Activated T-cell treated with anti-CD3 and anti-CD28 coated beads, Interleukin-2, amount 50 U/mL, for 24 hours (primary cell): ENCODE results near the gene SPC24.
"Not testable (repeated sequence)": the region's sequence is repeated elsewhere in the genome, so short reads cannot be mapped to it uniquely, and the experiment has no call there.

Source experiments
- DNase-seq: peaks from one replicate; pipeline ENCODE4 v3.0.0-alpha.2; 2020
- H3K27ac Mint-ChIP-seq: 2 replicates; pipeline ENCODE4 v1.8.0; 2020; ENCODE audit warnings: mild to moderate bottlenecking, mixed read lengths
- H3K27me3 Mint-ChIP-seq: 2 replicates; pipeline ENCODE4 v1.8.0; 2020; ENCODE audit warnings: mixed read lengths
- H3K36me3 Mint-ChIP-seq: 2 replicates; pipeline ENCODE4 v1.8.0; 2020; ENCODE audit warnings: low read depth, mixed read lengths
- H3K4me1 Mint-ChIP-seq: 2 replicates; pipeline ENCODE4 v1.8.0; 2020; ENCODE audit warnings: low read depth, mixed read lengths
- H3K4me3 Mint-ChIP-seq: 2 replicates; pipeline ENCODE4 v1.8.0; 2020; ENCODE audit warnings: mild to moderate bottlenecking, moderate library complexity, mixed read lengths
- H3K9me3 Mint-ChIP-seq: 2 replicates; pipeline ENCODE4 v1.8.0; 2020; ENCODE audit warnings: mixed read lengths

The SPC24 gene

GRCh38 chr19:11136400-11137101 lies 19.0 kb downstream of the SPC24 start:
- H3K36me3 Mint-ChIP-seq, result peaks cover 24% of the 10 kb centered on the region
- no peaks in the 10 kb centered on the region for H3K27me3 Mint-ChIP-seq
- peak overlapping the region; percentile 22 for H3K27ac Mint-ChIP-seq
- H3K4me3 Mint-ChIP-seq, result peak overlapping the region; percentile 18
- peaks cover 11% of the 10 kb centered on the region for H3K4me1 Mint-ChIP-seq
- H3K9me3 Mint-ChIP-seq, result no peaks in the 10 kb centered on the region
- DNase-seq, result no peak

- H3K4me1 Mint-ChIP-seq, result no peaks in the 10 kb centered on the region
- H3K4me3 Mint-ChIP-seq, result no peak overlapping the region
- H3K27ac Mint-ChIP-seq, result peak overlapping the region; percentile 57
- no peaks in the 10 kb centered on the region for H3K27me3 Mint-ChIP-seq
- DNase-seq, result no peak
- H3K9me3 Mint-ChIP-seq, result no peaks in the 10 kb centered on the region
- H3K36me3 Mint-ChIP-seq, result peaks cover 70% of the 10 kb centered on the region
These were observed 24.1 kb downstream of the SPC24 start for GRCh38 chr19:11131471-11131870.

GRCh38 chr19:11130824-11131455 lies 24.6 kb downstream of the SPC24 start:
- Mint-ChIP-seq H3K9me3 (no peaks in the 10 kb centered on the region), H3K4me1 (peaks cover 2% of the 10 kb centered on the region), H3K4me3 (no peak overlapping the region), H3K36me3 (peaks cover 75% of the 10 kb centered on the region), H3K27me3 (no peaks in the 10 kb centered on the region), H3K27ac (peak overlapping the region; percentile 67)
- DNase-seq, result peak; percentile 82

DNA sequence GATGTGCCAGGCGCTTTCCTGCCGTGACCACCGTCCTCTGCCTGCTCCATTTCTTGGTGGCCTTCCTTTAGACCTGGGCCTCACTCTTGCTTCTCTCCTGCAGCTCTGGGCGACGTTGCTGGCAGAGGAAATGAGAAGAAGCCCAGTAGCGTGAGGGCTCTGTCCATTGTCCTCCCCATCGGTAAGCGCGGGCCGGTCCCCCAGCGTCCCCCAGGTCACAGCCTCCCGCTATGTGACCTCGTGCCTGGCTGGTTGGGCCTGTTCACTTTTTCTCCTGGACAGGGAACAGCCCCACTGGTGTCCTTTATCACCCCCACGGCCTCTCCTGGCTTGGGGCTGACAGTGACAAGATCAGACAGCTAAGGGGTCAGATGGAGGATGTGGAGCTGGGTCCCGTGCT lies 27.7 kb downstream of the SPC24 start:
- Mint-ChIP-seq H3K27ac (no peak overlapping the region), H3K4me1 (peaks cover 2% of the 10 kb centered on the region), H3K4me3 (no peak overlapping the region), H3K27me3 (no peaks in the 10 kb centered on the region), H3K9me3 (no peaks in the 10 kb centered on the region), H3K36me3 (peaks cover 92% of the 10 kb centered on the region)
- no peak for DNase-seq

DNA sequence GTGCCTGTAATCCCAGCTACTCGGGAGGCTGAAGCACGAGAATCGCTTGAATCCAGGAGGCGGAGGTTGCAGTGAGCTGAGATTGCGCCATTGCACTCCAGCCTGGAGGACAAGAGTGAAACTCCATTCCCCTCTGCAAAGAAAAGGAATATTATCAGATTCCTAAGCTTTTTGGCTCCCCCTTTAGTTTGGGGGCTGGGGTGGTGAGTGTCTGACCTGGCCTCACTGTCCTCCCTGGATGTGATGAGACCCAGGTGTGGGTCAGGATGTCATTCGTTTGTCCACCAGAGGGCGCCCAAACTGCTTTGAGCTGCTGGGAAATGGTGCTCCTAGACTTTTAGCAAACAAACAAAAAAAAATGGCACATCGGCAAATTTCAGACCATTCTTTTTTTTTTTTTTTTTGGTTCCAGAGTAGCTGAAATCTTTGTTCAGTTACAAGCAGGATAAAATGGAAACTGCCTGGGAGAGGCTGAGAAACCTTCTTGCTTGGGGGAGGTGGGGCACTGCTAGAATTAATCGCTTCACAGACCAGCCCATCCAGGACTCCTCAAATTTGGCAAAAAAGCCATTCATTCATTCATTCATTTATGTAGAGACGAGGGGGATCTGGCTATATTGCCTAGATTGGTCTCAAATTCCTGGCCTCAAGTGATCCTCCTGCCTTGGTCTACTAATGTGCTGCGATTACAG lies 29.4 kb downstream of the SPC24 start:
- Mint-ChIP-seq H3K4me3 (no peak overlapping the region), H3K27ac (peak overlapping the region; percentile 30), H3K9me3 (no peaks in the 10 kb centered on the region), H3K4me1 (peaks cover 2% of the 10 kb centered on the region), H3K36me3 (peaks cover 86% of the 10 kb centered on the region), H3K27me3 (no peaks in the 10 kb centered on the region)
- peak; percentile 81 for DNase-seq

GRCh38 chr19:11124157-11124556 lies 31.4 kb downstream of the SPC24 start:
- not testable (repeated sequence) for H3K27ac Mint-ChIP-seq, H3K9me3 Mint-ChIP-seq, H3K4me3 Mint-ChIP-seq, DNase-seq, H3K4me1 Mint-ChIP-seq, H3K27me3 Mint-ChIP-seq
- peaks cover 86% of the 10 kb centered on the region for H3K36me3 Mint-ChIP-seq

DNA sequence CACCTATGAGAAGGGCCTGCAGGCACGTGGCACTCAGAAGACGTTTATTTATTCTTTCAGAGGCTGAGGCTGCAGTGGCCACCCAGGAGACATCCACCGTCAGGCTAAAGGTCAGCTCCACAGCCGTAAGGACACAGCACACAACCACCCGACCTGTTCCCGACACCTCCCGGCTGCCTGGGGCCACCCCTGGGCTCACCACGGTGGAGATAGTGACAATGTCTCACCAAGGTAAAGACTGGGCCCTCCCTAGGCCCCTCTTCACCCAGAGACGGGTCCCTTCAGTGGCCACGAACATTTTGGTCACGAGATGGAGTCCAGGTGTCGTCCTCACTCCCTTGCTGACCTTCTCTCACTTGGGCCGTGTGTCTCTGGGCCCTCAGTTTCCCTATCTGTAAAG lies 32.5 kb downstream of the SPC24 start:
- no peaks in the 10 kb centered on the region for H3K9me3 Mint-ChIP-seq
- DNase-seq, result no peak
- H3K36me3 Mint-ChIP-seq, result peaks cover 85% of the 10 kb centered on the region
- no peaks in the 10 kb centered on the region for H3K27me3 Mint-ChIP-seq
- no peak overlapping the region for H3K27ac Mint-ChIP-seq
- H3K4me3 Mint-ChIP-seq, result no peak overlapping the region
- H3K4me1 Mint-ChIP-seq, result peaks cover 2% of the 10 kb centered on the region

- not testable (repeated sequence) for H3K4me3 Mint-ChIP-seq, DNase-seq, H3K27me3 Mint-ChIP-seq, H3K27ac Mint-ChIP-seq, H3K9me3 Mint-ChIP-seq, H3K4me1 Mint-ChIP-seq
- peaks cover 86% of the 10 kb centered on the region for H3K36me3 Mint-ChIP-seq
These were observed 33.6 kb downstream of the SPC24 start for GRCh38 chr19:11121963-11122362.

DNA sequence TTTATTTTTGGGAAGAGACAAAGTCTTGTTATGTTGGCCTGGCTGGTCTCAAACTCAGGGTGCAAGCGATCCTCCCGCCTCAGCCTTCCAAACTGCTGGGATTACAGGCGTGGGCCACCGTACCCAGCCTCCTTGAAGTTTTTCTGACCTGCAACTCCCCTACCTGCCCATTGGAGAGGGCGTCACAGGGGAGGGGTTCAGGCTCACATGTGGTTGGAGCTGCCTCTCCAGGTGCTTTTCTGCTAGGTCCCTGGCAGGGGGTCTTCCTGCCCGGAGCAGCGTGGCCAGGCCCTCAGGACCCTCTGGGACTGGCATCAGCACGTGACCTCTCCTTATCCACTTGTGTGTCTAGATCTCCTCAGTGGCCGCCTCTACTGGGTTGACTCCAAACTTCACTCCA lies 39.1 kb downstream of the SPC24 start:
- Mint-ChIP-seq H3K9me3 (no peaks in the 10 kb centered on the region), H3K4me1 (no peaks in the 10 kb centered on the region), H3K4me3 (no peak overlapping the region), H3K27ac (no peak overlapping the region), H3K36me3 (peaks cover 93% of the 10 kb centered on the region), H3K27me3 (no peaks in the 10 kb centered on the region)
- no peak for DNase-seq

DNA sequence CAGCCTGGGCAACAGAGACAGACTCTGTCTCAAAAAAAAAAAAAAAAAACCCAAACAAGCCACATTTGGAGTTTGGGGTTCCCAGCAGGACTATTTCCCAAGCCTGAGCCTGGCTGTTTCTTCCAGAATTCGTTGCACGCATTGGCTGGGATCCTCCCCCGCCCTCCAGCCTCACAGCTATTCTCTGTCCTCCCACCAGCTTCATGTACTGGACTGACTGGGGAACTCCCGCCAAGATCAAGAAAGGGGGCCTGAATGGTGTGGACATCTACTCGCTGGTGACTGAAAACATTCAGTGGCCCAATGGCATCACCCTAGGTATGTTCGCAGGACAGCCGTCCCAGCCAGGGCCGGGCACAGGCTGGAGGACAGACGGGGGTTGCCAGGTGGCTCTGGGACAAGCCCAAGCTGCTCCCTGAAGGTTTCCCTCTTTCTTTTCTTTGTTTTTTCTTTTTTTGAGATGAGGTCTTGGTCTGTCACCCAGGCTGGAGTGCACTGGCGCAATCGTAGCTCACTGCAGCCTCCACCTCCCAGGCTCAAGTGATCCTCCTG lies 39.6 kb downstream of the SPC24 start:
- no peak for DNase-seq
- peak overlapping the region; percentile 72 for H3K27ac Mint-ChIP-seq
- H3K4me1 Mint-ChIP-seq, result no peaks in the 10 kb centered on the region
- H3K27me3 Mint-ChIP-seq, result no peaks in the 10 kb centered on the region
- H3K9me3 Mint-ChIP-seq, result no peaks in the 10 kb centered on the region
- no peak overlapping the region for H3K4me3 Mint-ChIP-seq
- peaks cover 93% of the 10 kb centered on the region for H3K36me3 Mint-ChIP-seq

- Mint-ChIP-seq H3K36me3 (peaks cover 93% of the 10 kb centered on the region), H3K4me3 (no peak overlapping the region), H3K27ac (peak overlapping the region; percentile 8), H3K27me3 (no peaks in the 10 kb centered on the region), H3K9me3 (no peaks in the 10 kb centered on the region), H3K4me1 (no peaks in the 10 kb centered on the region)
- no peak for DNase-seq
These were observed 40.5 kb downstream of the SPC24 start for GRCh38 chr19:11115042-11115441.

DNA sequence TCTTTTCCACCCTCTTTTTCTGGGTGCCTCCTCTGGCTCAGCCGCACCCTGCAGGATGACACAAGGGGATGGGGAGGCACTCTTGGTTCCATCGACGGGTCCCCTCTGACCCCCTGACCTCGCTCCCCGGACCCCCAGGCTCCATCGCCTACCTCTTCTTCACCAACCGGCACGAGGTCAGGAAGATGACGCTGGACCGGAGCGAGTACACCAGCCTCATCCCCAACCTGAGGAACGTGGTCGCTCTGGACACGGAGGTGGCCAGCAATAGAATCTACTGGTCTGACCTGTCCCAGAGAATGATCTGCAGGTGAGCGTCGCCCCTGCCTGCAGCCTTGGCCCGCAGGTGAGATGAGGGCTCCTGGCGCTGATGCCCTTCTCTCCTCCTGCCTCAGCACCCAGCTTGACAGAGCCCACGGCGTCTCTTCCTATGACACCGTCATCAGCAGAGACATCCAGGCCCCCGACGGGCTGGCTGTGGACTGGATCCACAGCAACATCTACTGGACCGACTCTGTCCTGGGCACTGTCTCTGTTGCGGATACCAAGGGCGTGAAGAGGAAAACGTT lies 42.4 kb downstream of the SPC24 start:
- DNase-seq, result no peak
- Mint-ChIP-seq H3K9me3 (no peaks in the 10 kb centered on the region), H3K4me1 (no peaks in the 10 kb centered on the region), H3K27me3 (no peaks in the 10 kb centered on the region), H3K36me3 (peaks cover 95% of the 10 kb centered on the region), H3K27ac (peak overlapping the region; percentile 11), H3K4me3 (no peak overlapping the region)

DNA sequence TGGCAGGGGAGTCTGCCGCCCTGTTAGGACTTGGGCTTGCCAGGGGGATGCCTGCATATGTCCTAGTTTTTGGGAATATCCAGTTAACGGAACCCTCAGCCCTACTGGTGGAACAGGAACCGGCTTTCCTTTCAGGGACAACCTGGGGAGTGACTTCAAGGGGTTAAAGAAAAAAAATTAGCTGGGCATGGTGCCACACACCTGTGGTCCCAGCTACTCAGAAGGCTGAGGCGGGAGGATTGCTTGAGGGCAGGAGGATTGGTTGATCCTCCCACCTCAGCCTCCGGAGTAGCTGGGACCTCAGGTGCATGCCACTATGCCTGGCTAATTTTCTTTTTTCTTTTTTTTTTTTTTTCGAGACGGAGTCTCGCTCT lies 43.8 kb downstream of the SPC24 start:
- DNase-seq, result no peak
- H3K4me1 Mint-ChIP-seq, result no peaks in the 10 kb centered on the region
- peak overlapping the region; percentile 40 for H3K27ac Mint-ChIP-seq
- H3K9me3 Mint-ChIP-seq, result no peaks in the 10 kb centered on the region
- no peak overlapping the region for H3K4me3 Mint-ChIP-seq
- H3K36me3 Mint-ChIP-seq, result peaks cover 92% of the 10 kb centered on the region
- H3K27me3 Mint-ChIP-seq, result no peaks in the 10 kb centered on the region

DNA sequence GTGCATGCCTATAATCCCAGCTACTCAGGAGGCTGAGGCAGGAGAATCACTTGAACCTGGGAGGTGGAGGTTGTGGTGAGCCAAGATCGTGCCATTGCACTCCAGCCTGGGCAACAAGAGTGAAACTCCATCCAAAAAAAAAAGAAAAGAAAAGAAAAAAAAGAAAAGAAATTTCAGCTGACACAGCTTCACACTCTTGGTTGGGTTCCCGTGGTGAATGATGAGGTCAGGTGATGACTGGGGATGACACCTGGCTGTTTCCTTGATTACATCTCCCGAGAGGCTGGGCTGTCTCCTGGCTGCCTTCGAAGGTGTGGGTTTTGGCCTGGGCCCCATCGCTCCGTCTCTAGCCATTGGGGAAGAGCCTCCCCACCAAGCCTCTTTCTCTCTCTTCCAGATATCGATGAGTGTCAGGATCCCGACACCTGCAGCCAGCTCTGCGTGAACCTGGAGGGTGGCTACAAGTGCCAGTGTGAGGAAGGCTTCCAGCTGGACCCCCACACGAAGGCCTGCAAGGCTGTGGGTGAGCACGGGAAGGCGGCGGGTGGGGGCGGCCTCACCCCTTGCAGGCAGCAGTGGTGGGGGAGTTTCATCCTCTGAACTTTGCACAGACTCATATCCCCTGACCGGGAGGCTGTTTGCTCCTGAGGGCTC lies 44.3 kb downstream of the SPC24 start:
- no peak for DNase-seq
- Mint-ChIP-seq H3K36me3 (peaks cover 92% of the 10 kb centered on the region), H3K9me3 (no peaks in the 10 kb centered on the region), H3K4me1 (no peaks in the 10 kb centered on the region), H3K4me3 (no peak overlapping the region), H3K27me3 (no peaks in the 10 kb centered on the region), H3K27ac (peak overlapping the region; percentile 40)
